ENCODE data around the gene PDCD1. TPM values are rescaled to one million over a fixed set of nuclear protein-coding genes. Genes with fewer than 3 reads are reported as not detected.
A peak's percentile ranks its signal among the peaks of the same experiment; 100 is the strongest.

Gene PDCD1
- total and polyA plus RNA-seq, 2 of the 13 experiments (the other 11 are each of a cell fraction or from before 2014, with no cell fraction given): 0.04 TPM; not detected in 1

DNA sequence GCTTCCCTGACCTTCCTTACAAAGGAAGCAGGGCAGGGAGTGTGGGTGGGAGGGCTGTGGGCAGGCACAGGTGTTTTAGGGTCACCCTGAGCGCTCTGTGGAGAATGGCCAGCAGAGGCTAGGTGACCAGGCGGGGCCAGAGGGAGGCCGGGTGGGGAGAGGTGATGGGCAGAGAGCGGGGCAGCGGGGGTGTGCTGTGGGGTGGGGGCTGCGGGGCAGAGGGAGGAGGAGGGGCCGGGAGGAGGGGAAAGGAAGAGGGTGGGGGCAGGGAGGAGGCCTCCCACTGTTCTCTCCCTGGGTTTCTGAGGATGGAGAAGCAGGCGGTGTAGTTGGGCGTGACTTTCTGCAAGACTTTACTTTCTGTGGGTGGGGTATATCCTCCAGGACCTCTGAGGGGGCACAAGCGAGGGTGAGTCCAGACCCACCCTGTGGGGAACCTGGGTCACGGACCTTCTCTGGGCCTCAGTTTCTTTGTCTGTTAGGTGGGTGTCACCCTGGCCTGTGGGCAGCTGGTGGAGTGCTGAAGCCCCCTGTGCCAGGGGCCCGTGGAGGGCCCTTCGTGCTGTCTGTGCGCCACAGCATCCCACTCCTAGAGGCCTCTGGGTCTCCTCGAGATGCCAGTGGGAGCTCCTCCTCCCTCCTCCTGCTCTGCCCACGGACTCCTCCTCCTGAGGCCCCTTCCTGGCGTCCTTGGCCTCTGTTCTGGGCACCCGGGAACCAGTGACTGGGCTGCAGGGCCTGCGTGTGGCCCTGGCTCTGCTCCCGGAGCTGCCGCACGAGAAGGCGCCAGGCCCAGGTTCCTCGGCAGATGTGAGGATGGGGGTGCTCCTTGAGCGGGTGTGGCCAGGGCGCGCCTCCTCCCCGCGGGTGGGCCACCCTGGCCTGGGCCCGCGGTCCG is 56.0 kb downstream of the PDCD1 start:
- 89% methylated on average over 32 of the region's 32 CpGs for WGBS (ENCODE audit: low lambda C conversion rate)
- FAIRE-seq (no peak), DNase-seq (ENCODE audit: low spot score) (no peak), ATAC-seq (peak; percentile 3; the same call in 1 of the 3 replicates)
- Histone ChIP-seq H3K9me3 (ENCODE audit: low read length) (no peaks in the 10 kb centered on the region), H3K4me1 (ENCODE audit: insufficient read depth, low read length) (peaks cover 31% of the 10 kb centered on the region), H3K27me3 (ENCODE audit: control insufficient read depth in 1 of 2, insufficient read depth in 2 of 2, low read length in 2 of 2) (no peaks in the 10 kb centered on the region), H4K20me1 (ENCODE audit: insufficient read depth, low read length) (no peaks in the 10 kb centered on the region), H3K36me3 (replicated peaks in 1 of 2; ENCODE audit: control insufficient read depth in 1 of 2, insufficient read depth in 2 of 2, low read length in 2 of 2) (no peaks in the 10 kb centered on the region), H3K9ac (ENCODE audit: insufficient read depth, low read depth, low read length) (no peak overlapping the region), H3K4me2 (ENCODE audit: low read depth, low read length) (no peak overlapping the region), H3K4me3 (replicated peaks in 1 of 3; ENCODE audit: insufficient read depth in 1 of 3, low read depth in 2 of 3, low read length in 3 of 3) (no peak overlapping the region), H3K79me2 (ENCODE audit: insufficient read depth, low read length) (no peaks in the 10 kb centered on the region), H2AFZ (ENCODE audit: low read length) (no peak overlapping the region), H3K27ac (ENCODE audit: extremely low read length, insufficient read depth, low read length) (no peak overlapping the region)
- TF ChIP-seq AGO1 (IDR thresholded peaks at IDR 0.05; ENCODE audit: low read depth, low read length, poor library complexity, severe bottlenecking) (peak; percentile 13), GABPB1 (CRISPR knock-in tag; IDR thresholded peaks at IDR 0.05) (peak; percentile 20; the same call in 1 of the 2 replicates), ZC3H13 (CRISPR knock-in tag; IDR thresholded peaks at IDR 0.05) (0 out of 2 replicates have a peak, but pooled peaks have one; percentile 30), ZNF446 (CRISPR knock-in tag; IDR thresholded peaks at IDR 0.05) (no peak), NFKBIZ (CRISPR knock-in tag; IDR thresholded peaks at IDR 0.05) (no peak)
- ChIA-PET POLR2A (interaction anchor here (2.8 kb wide), 1 partner anchor 29 kb away, joined by 26 read pairs; no protein-coding TSS in a partner anchor), CTCF (ENCODE audit: low intra/inter-chr PET ratio, low total read pairs) (no interaction called here)
- intact Hi-C loops (cut with micrococcal nuclease; ENCODE audit: unreplicated experiment): loop anchor here (5.0 kb wide), 1 partner anchor 975 kb away; no protein-coding TSS in a partner anchor
- in situ Hi-C loops (cut with HindIII; ENCODE audit: extremely low pct_ligation_motif_present, low pct_unique_long_range_greater_than_20kb): no loop called here
- no TSS peak for BruUV-seq (replicated peaks)
